SK-N-SH (cell line): ENCODE measurements around the gene PIK3R3. TPM values are rescaled to one million over a fixed set of nuclear protein-coding genes. Genes with fewer than 3 reads are reported as not detected.

Source experiments
- CTCF ChIA-PET: fragments of 300-600, 350-600 bp; formaldehyde crosslinking; extraction: SDS; loops from one replicate; lab custom pipeline; 2021; lab: Yijun Ruan, JAX
- POLR2A ChIA-PET: fragments of 350-600 bp; sonication (Branson Sonifier 250); formaldehyde crosslinking; extraction: SDS; loops from one replicate; lab custom pipeline; 2020; ENCODE audit warnings: antibody characterized with exemption, inconsistent platforms; lab: Yijun Ruan, JAX
- DNase-seq: peaks from one replicate; pipeline ENCODE4 v3.0.0; 2012
- H2AFZ ChIP-seq: fragments of 200-600 bp; sonication (generic); 2 replicates; pipeline ENCODE4 v1.8.1; 2016; ENCODE audit warnings: antibody characterized with exemption, mild to moderate bottlenecking, low read depth
- H3F3A ChIP-seq: fragments of 200-600 bp; sonication (generic); replicated peaks from 2 replicates; pipeline ENCODE3; 2016; ENCODE audit warnings: antibody characterized with exemption, mild to moderate bottlenecking; ENCODE audit not compliant: insufficient read depth
- H3K27ac ChIP-seq, 2 experiments: fragments of 200-500 bp in 1 of 2; fragments of 200-600 bp in 1 of 2; sonication (Bioruptor generic) in 1 of 2; sonication (generic), shearing (Covaris generic) in 1 of 2; 2 replicates each; pipeline versions ENCODE4 v1.5.1 to v1.6.1; 2014 to 2016; ENCODE audit warnings: low read depth in 2 of 2, inconsistent platforms in 1 of 2, low read length in 1 of 2, mild to moderate bottlenecking in 1 of 2, mixed read lengths in 1 of 2
- H3K27me3 ChIP-seq: fragments of 200-600 bp; sonication (generic), shearing (Covaris generic); 2 replicates; pipeline ENCODE4 v1.6.1; 2016; ENCODE audit warnings: mixed run types; ENCODE audit not compliant: insufficient read depth
- H3K36me3 ChIP-seq, 2 experiments: fragments of 200-500 bp in 1 of 2; fragments of 200-600 bp in 1 of 2; sonication (Bioruptor generic) in 1 of 2; sonication (generic) in 1 of 2; replicated peaks in 1 of 2; 2 replicates each; pipeline versions ENCODE3 to v1.5.1; 2014 to 2016; ENCODE audit warnings: low read length in 1 of 2, mild to moderate bottlenecking in 1 of 2; ENCODE audit not compliant: insufficient read depth in 2 of 2, control insufficient read depth in 1 of 2
- H3K4me1 ChIP-seq, 2 experiments: fragments of 200-500 bp in 1 of 2; fragments of 200-600 bp in 1 of 2; sonication (Bioruptor generic) in 1 of 2; sonication (generic), shearing (Covaris generic) in 1 of 2; 2 replicates each; pipeline versions ENCODE4 v1.5.1 to v1.6.1; 2014 to 2016; ENCODE audit warnings: low read depth in 1 of 2, low read length in 1 of 2, mixed run types in 1 of 2; ENCODE audit not compliant: insufficient read depth in 2 of 2, control insufficient read depth in 1 of 2
- H3K4me2 ChIP-seq: fragments of 200-600 bp; sonication (generic), shearing (Covaris generic); 2 replicates; pipeline ENCODE4 v1.6.1; 2017; ENCODE audit warnings: mixed run types
- H3K4me3 ChIP-seq, 2 experiments: fragments of 200-500 bp in 1 of 2; fragments of 200-600 bp in 1 of 2; sonication (Bioruptor generic) in 1 of 2; sonication (generic), shearing (Covaris generic) in 1 of 2; 2 replicates each; pipeline versions ENCODE4 v1.5.1 to v1.8.1; 2014 to 2016; ENCODE audit warnings: low read depth in 2 of 2, inconsistent platforms in 1 of 2, low read length in 1 of 2, mild to moderate bottlenecking in 1 of 2, mixed read lengths in 1 of 2, moderate library complexity in 1 of 2
- H3K79me2 ChIP-seq: fragments of 200-600 bp; sonication (generic); 2 replicates; pipeline ENCODE4 v1.8.1; 2017; ENCODE audit warnings: mild to moderate bottlenecking; ENCODE audit not compliant: insufficient read depth
- H3K9ac ChIP-seq: fragments of 200-600 bp; sonication (generic); 2 replicates; pipeline ENCODE4 v1.6.1; 2017; ENCODE audit warnings: mixed run types
- H3K9me2 ChIP-seq: fragments of 200-600 bp; sonication (generic); 2 replicates; pipeline ENCODE4 v1.6.1; 2017; ENCODE audit warnings: mixed run types
- H3K9me3 ChIP-seq: fragments of 200-600 bp; sonication (generic); 2 replicates; pipeline ENCODE4 v1.6.1; 2017; ENCODE audit warnings: mixed run types, mild to moderate bottlenecking, moderate library complexity
- H4K20me1 ChIP-seq: fragments of 200-600 bp; sonication (generic); 2 replicates; pipeline ENCODE4 v1.6.1; 2017; ENCODE audit warnings: mild to moderate bottlenecking, mixed run types; ENCODE audit not compliant: insufficient read depth
- ELF1 ChIP-seq: IDR thresholded peaks from 2 replicates; pipeline ENCODE4 v1.4.0; 2012
- EP300 ChIP-seq, 2 experiments: IDR thresholded peaks; 2 replicates each; pipeline versions ENCODE4 v1.4.0 to v1.6.1; 2012; ENCODE audit warnings: borderline replicate concordance in 1 of 2, low read depth in 1 of 2, low read length in 1 of 2
- EZH2phosphoT487 ChIP-seq: fragments of 200-600 bp; sonication (generic); IDR thresholded peaks from 2 replicates; pipeline ENCODE4 v1.6.1; 2017; ENCODE audit warnings: low read depth, mixed run types, mild to moderate bottlenecking, antibody characterized with exemption, moderate library complexity, borderline replicate concordance
- FOXJ3 ChIP-seq: sonication (generic); formaldehyde crosslinking; IDR thresholded peaks from 2 replicates; pipeline ENCODE4 v1.5.1; 2020; ENCODE audit warnings: mild to moderate bottlenecking, missing genetic modification reagents
- GABPA ChIP-seq: IDR thresholded peaks from 2 replicates; pipeline ENCODE4 v1.4.0; 2012; ENCODE audit warnings: low read depth, mild to moderate bottlenecking
- JUND ChIP-seq: IDR thresholded peaks from 2 replicates; pipeline ENCODE4 v1.4.0; 2012
- MEF2A ChIP-seq: IDR thresholded peaks from 2 replicates; pipeline ENCODE4 v1.4.0; 2012; ENCODE audit warnings: low read depth, borderline replicate concordance
- RAD21 ChIP-seq: IDR thresholded peaks from 2 replicates; pipeline ENCODE4 v1.6.1; 2012; ENCODE audit warnings: mild to moderate bottlenecking, low read length
- RFX5 ChIP-seq: IDR thresholded peaks from 2 replicates; pipeline ENCODE4 v1.6.1; 2012; ENCODE audit warnings: mild to moderate bottlenecking, improper control_type of control experiment, low read length
- RXRA ChIP-seq: IDR thresholded peaks from 2 replicates; pipeline ENCODE4 v1.4.0; 2012; ENCODE audit warnings: low read depth, mild to moderate bottlenecking, borderline replicate concordance
- SIN3A ChIP-seq: IDR thresholded peaks from 2 replicates; pipeline ENCODE4 v1.6.1; 2012; ENCODE audit warnings: low read depth, mild to moderate bottlenecking, low read length, moderate library complexity, borderline replicate concordance
- TEAD4 ChIP-seq: IDR thresholded peaks from 2 replicates; pipeline ENCODE4 v1.4.0; 2012; ENCODE audit warnings: mild to moderate bottlenecking, borderline replicate concordance; ENCODE audit not compliant: insufficient read depth
- YY1 ChIP-seq: IDR thresholded peaks from 2 replicates; pipeline ENCODE4 v1.4.0; 2012; ENCODE audit warnings: low read depth, mild to moderate bottlenecking
- WGBS: methylation state at CpG from one replicate; pipeline ENCODE4 v1.1.6; 2017; ENCODE audit warnings: low lambda C conversion rate; 5-methylcytosine and 5-hydroxymethylcytosine counted together
- polyA plus RNA-seq, 3 experiments: library from polyadenylated mRNA; depleted of rRNA; stranded (reverse); fragments of >200 nt; gene quantifications; 2 replicates each; pipeline ENCODE4 v1.2.3, GENCODE V29; 2012
- TF ChIP-seq, protein P1 (sequence below): IDR thresholded peaks from 2 replicates; pipeline ENCODE4 v1.4.0; 2012; ENCODE audit warnings: low read depth, borderline replicate concordance
- TF ChIP-seq, protein P2 (sequence below): fragments of 150-350 bp; IDR thresholded peaks from 2 replicates; pipeline ENCODE4 v1.6.1; 2016; ENCODE audit warnings: mild to moderate bottlenecking, low read depth, low read length
- TF ChIP-seq, protein P3 (sequence below): IDR thresholded peaks from 2 replicates; pipeline ENCODE4 v1.6.1; 2012; ENCODE audit warnings: mild to moderate bottlenecking, low read depth, low read length, moderate library complexity

PIK3R3 gene
- polyA plus RNA-seq, 1 of the 3 experiments (the other 2 are of a cell fraction), result 4.0 TPM

DNA sequence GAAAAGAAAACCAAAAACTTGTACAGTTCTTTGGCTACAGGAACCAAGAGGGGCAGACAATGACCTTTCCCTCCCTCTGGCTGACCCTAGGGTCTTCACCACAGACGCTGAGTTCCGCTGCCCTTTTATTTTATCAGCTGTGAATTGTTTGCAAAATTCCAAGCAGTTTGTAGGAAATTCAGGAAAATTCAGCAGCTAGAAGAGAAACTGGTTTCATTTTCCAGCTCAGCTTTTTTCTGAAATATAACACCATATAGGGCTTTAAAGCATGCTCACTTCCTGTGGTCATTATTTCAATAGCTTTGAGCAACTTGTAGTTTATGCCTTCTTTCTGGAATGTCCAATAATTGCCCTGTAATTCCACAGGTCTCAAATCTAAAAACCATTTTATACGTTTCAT lies 5.5 kb upstream of the PIK3R3 start:
- no peak overlapping the region; the same call in 1 of the 2 replicates for H3K4me2 ChIP-seq
- no peaks in the 10 kb centered on the region for H3K9me2 ChIP-seq
- H2AFZ ChIP-seq, result no peak overlapping the region; the same call in 1 of the 2 replicates
- no peak overlapping the region for H3K4me3 ChIP-seq
- CTCF ChIA-PET, result interaction anchor here (0.9 to 1.2 kb wide), 2 partner anchors 9 to 86 kb away, joined by 3 read pairs; no protein-coding TSS in a partner anchor
- H3K79me2 ChIP-seq, result no peaks in the 10 kb centered on the region
- TF ChIP-seq, protein P1, sequence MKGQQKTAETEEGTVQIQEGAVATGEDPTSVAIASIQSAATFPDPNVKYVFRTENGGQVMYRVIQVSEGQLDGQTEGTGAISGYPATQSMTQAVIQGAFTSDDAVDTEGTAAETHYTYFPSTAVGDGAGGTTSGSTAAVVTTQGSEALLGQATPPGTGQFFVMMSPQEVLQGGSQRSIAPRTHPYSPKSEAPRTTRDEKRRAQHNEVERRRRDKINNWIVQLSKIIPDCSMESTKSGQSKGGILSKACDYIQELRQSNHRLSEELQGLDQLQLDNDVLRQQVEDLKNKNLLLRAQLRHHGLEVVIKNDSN, result no peak
- TF ChIP-seq RFX5 (no peak), EZH2phosphoT487 (no peak), RXRA (no peak), EP300 (IDR thresholded peaks at IDR 0.05; ENCODE audit: borderline replicate concordance in 1 of 2, low read depth in 1 of 2, low read length in 1 of 2) (no peak), RAD21 (no peak), FOXJ3 (CRISPR knock-in tag) (no peak), MEF2A (no peak), SIN3A (no peak), TEAD4 (no peak)
- TF ChIP-seq, protein P2, sequence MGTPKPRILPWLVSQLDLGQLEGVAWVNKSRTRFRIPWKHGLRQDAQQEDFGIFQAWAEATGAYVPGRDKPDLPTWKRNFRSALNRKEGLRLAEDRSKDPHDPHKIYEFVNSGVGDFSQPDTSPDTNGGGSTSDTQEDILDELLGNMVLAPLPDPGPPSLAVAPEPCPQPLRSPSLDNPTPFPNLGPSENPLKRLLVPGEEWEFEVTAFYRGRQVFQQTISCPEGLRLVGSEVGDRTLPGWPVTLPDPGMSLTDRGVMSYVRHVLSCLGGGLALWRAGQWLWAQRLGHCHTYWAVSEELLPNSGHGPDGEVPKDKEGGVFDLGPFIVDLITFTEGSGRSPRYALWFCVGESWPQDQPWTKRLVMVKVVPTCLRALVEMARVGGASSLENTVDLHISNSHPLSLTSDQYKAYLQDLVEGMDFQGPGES, result no peak
- H3K36me3 ChIP-seq, result no peaks in the 10 kb centered on the region
- DNase-seq, result no peak
- H3K9ac ChIP-seq, result no peak overlapping the region
- WGBS, result 96% methylated on average over 3 of the region's 3 CpGs
- POLR2A ChIA-PET, result no interaction called here
- no peaks in the 10 kb centered on the region for H3K27me3 ChIP-seq
- H3K27ac ChIP-seq, result no peak overlapping the region
- H3K9me3 ChIP-seq, result no peaks in the 10 kb centered on the region
- peaks cover 8% of the 10 kb centered on the region for H3F3A ChIP-seq
- H3K4me1 ChIP-seq, result peaks cover 15 to 22% of the 10 kb centered on the region in 2 experiments; a peak in 2 of 4 replicates
- H4K20me1 ChIP-seq, result no peaks in the 10 kb centered on the region

DNA sequence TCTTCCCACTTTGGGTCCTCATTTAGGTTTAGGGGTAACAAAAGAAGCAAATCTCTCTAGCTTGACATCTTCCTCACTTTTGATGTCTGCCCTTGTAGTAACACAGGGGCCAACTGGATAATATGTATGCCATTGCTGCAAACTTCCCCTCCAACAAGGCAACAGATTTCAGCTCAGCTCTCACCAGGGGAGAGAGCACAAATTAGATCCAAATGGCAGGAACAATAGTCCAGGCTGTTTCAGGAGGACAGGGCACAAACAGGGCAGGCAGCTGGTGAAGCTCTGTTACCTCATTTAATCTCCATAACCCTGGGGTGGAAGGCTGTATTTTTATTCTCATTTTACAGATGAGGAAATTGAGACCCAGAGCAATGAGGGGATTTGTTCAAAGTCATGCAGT lies 4.3 kb upstream of the PIK3R3 start:
- H3K9me2 ChIP-seq, result no peaks in the 10 kb centered on the region
- CTCF ChIA-PET, result interaction anchor here (1.2 to 1.4 kb wide), 2 partner anchors 11 to 101 kb away, joined by 3 read pairs; no protein-coding TSS in a partner anchor
- no peak overlapping the region for H3K9ac ChIP-seq
- no peaks in the 10 kb centered on the region for H3K79me2 ChIP-seq
- no peak for TF ChIP-seq YY1
- no peak for TF ChIP-seq ELF1
- TF ChIP-seq GABPA, result no peak
- no peak for TF ChIP-seq JUND
- TF ChIP-seq, protein P3, sequence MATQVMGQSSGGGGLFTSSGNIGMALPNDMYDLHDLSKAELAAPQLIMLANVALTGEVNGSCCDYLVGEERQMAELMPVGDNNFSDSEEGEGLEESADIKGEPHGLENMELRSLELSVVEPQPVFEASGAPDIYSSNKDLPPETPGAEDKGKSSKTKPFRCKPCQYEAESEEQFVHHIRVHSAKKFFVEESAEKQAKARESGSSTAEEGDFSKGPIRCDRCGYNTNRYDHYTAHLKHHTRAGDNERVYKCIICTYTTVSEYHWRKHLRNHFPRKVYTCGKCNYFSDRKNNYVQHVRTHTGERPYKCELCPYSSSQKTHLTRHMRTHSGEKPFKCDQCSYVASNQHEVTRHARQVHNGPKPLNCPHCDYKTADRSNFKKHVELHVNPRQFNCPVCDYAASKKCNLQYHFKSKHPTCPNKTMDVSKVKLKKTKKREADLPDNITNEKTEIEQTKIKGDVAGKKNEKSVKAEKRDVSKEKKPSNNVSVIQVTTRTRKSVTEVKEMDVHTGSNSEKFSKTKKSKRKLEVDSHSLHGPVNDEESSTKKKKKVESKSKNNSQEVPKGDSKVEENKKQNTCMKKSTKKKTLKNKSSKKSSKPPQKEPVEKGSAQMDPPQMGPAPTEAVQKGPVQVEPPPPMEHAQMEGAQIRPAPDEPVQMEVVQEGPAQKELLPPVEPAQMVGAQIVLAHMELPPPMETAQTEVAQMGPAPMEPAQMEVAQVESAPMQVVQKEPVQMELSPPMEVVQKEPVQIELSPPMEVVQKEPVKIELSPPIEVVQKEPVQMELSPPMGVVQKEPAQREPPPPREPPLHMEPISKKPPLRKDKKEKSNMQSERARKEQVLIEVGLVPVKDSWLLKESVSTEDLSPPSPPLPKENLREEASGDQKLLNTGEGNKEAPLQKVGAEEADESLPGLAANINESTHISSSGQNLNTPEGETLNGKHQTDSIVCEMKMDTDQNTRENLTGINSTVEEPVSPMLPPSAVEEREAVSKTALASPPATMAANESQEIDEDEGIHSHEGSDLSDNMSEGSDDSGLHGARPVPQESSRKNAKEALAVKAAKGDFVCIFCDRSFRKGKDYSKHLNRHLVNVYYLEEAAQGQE, result no peak
- TF ChIP-seq TEAD4, result no peak
- no peak overlapping the region for H3K4me2 ChIP-seq
- POLR2A ChIA-PET, result no interaction called here
- peaks cover 15 to 22% of the 10 kb centered on the region in 2 experiments; a peak in 2 of 4 replicates for H3K4me1 ChIP-seq
- H3F3A ChIP-seq, result peaks cover 15% of the 10 kb centered on the region
- H2AFZ ChIP-seq, result no peak overlapping the region
- no peaks in the 10 kb centered on the region for H3K9me3 ChIP-seq
- H3K27ac ChIP-seq, result peak overlapping the region in 1 of 2 experiments; percentile 58; a peak in 2 of 4 replicates
- H3K27me3 ChIP-seq, result no peaks in the 10 kb centered on the region
- H3K4me3 ChIP-seq, result no peak overlapping the region
- H4K20me1 ChIP-seq, result no peaks in the 10 kb centered on the region
- peak; percentile 28 for DNase-seq
- H3K36me3 ChIP-seq, result no peaks in the 10 kb centered on the region
